GM19025 (cell line): ENCODE results near the gene RAB10.
"Not testable (repeated sequence)": the region's sequence is repeated elsewhere in the genome, so short reads cannot be mapped to it uniquely, and the experiment has no call there.

Experiments used
- ATAC-seq: cut with Tn5 transposase; IDR thresholded peaks from one replicate; pipeline ENCODE4 v1.9.1; 2021; ENCODE audit warnings: mild to moderate bottlenecking, low read depth, moderate library complexity; ENCODE audit not compliant: unreplicated experiment

The RAB10 gene

GRCh38 chr2:26033818-26034636 is at the start of gene RAB10:
Gene RAB10, plus strand, starts transcription at chr2:26034084. Its CDS starts 525 bp downstream, at chr2:26034609.
- ATAC-seq = peak; percentile 87

GRCh38 chr2:25988134-25988533 is 45.8 kb upstream of the RAB10 start:
- no peak for ATAC-seq

GRCh38 chr2:25989154-25989553 is 44.7 kb upstream of the RAB10 start:
- ATAC-seq = no peak

- no peak for ATAC-seq
Observed at GRCh38 chr2:25991965-25992364, 41.9 kb upstream of the RAB10 start.

- ATAC-seq = no peak
Observed at GRCh38 chr2:25992556-25992955, 41.3 kb upstream of the RAB10 start.

DNA sequence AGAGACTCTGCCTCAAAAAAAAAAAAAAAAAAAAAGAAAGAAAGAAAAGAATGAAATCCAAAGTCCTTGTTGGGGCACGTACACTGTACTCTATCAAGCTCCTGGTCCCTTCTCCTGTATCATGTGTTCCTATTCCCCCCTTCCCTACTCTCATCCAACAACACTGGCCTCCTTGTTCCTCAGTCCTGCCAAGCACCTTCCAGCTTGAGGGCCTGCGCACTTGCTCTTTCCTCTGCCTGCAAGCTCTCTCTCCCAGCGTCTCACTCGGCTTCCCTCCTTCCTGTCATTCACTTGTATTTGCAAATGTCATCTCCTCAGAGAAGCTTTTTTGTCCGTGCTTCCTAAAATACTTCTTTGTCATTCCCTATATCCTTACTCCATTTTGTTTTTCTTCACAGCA is 40.8 kb upstream of the RAB10 start:
- no peak for ATAC-seq

- ATAC-seq = no peak
Observed at GRCh38 chr2:25994509-25994908, 39.4 kb upstream of the RAB10 start.

DNA sequence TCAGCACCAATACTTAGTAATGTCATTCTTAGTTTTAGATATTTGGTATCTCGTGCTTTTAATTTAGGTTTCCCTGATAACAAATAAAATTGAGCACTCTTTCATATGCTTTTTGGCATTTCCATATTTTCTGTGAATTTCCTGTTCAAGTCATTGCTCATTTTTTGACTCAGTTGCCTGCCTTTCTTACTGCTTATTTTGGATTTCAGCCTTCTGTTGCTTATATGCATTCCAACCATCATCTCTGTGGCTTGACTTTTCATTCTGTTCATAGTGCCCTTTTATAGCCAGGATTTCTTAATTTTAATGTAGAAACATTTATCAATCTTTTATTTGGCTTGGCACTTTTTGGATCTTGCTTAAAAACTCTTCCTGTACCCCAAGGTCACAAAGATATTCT is 37.0 kb upstream of the RAB10 start:
- no peak for ATAC-seq

GRCh38 chr2:25998816-25999383 is 35.0 kb upstream of the RAB10 start:
- ATAC-seq = not testable (repeated sequence)

DNA sequence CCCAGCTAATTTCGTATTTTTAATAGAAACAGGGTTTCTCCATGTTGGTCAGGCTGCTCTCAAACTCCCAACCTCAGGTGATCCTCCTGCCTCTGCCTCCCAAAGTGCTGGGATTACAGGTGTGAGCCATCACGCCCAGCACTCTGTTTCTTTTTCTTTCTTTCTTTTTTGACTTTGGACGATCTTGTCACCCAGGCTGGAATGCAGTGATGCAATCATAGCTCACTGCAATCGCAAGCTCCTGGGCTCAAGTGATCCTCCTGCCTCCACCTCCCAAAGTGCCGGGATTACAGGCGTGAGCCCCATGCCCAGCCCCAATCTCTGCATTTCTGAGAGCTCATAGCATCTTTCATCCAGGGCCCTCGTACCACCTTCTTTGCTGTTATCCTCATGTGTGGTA is 34.5 kb upstream of the RAB10 start:
- ATAC-seq = not testable (repeated sequence)

- no peak for ATAC-seq
Observed at GRCh38 chr2:26000561-26001082, 33.3 kb upstream of the RAB10 start.

GRCh38 chr2:26001743-26002351 is 32.0 kb upstream of the RAB10 start:
- no peak for ATAC-seq

DNA sequence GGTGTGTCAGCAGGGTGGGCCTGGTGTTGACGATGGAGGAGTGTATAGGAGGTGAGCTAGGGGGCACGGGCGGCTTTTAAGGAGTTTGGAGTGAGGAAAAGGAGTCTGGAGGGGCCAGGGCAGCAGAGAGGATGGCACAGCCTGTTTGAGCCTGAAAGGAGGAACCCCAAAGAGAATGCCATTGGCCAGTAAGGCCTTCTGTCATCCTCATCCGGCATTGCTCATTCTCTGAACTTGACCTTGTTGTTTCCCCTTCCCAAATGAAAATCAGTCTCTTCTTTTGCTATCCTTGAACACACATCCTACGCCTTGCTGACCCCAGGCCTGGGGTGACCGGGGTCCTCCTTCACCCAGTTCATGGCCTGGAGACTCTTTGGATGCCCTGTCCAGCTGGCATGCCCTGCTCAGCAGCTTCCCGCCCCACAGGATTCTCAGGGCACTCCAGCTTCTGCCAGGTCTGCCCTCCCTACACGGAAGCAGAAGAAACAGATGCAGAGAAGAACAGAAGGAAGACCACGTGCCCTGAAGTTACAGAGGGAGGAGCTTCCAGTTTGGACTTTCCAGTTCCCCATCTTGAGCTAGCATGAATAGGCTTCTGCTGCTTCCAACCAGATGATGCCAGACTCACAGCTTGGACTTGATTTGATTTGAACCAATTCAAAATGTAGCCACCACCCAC is 31.1 kb upstream of the RAB10 start:
- no peak for ATAC-seq

- ATAC-seq = no peak
Observed at GRCh38 chr2:26008095-26008494, 25.8 kb upstream of the RAB10 start.

DNA sequence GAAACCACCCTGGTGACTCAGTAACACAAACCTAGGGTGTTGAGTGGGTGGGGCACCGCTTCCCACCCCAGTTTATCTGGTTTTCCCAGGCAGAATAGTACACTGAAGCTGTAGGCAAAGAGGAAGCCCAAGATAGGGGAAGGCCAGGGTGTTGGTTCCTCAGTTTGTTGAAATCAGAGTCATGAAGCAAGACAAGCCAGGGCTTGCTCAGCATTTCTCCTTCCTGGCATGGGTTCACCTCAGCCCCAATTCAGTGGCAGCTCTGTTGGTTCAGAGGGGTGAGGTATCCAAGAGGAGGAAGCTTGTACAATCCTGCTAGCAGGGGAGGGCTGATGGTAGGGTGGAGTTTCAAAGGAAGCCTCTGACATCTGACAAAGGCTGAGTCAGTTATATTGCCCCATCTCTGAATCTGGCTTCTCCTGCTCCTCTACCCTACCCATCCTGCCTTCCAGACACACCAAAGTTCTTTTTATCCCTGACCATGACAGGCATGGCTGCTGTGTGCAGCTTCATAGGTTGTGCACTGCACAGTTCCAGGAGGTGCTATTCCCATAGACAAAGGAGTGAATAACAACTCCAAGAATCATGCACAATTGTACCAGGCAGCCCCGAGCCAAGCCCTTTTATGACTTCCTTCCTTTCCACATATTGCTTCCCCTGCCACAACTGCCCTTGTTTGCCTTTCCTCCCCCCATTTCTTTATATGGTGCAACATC is 24.9 kb upstream of the RAB10 start:
- no peak for ATAC-seq

DNA sequence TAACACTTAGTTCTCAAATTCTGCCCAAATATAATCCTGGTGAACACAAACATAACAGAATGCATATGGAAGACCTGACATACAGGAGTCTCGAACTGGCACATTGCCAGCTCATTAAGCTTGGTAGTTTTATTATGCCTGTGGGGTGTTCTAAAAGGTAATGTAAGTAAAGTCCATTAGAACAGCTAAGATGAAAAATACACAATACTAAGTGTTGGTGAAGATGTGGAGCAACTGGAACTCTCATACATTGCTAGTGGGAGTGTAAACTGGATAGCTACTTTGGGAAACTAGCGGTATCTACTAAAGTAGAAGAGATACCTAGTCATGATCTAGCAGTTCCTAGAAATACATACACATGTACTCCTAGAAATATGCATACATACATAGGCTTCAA is 24.3 kb upstream of the RAB10 start:
- ATAC-seq = no peak

GRCh38 chr2:26010943-26011342 is 22.9 kb upstream of the RAB10 start:
- no peak for ATAC-seq

GRCh38 chr2:26011609-26011989 is 22.3 kb upstream of the RAB10 start:
- ATAC-seq = no peak

- no peak for ATAC-seq
Observed at GRCh38 chr2:26011990-26012856, 21.7 kb upstream of the RAB10 start.
